HG03469 (cell line): ENCODE data around the gene RNF128.
"Not testable (repeated sequence)": the region's sequence is repeated elsewhere in the genome, so short reads cannot be mapped to it uniquely, and the experiment has no call there.

Source experiments
- ATAC-seq: cut with Tn5 transposase; IDR thresholded peaks from one replicate; pipeline ENCODE4 v1.9.1; 2021; ENCODE audit warnings: mild to moderate bottlenecking, moderate library complexity, moderate number of reproducible peaks; ENCODE audit not compliant: unreplicated experiment

Gene RNF128

DNA sequence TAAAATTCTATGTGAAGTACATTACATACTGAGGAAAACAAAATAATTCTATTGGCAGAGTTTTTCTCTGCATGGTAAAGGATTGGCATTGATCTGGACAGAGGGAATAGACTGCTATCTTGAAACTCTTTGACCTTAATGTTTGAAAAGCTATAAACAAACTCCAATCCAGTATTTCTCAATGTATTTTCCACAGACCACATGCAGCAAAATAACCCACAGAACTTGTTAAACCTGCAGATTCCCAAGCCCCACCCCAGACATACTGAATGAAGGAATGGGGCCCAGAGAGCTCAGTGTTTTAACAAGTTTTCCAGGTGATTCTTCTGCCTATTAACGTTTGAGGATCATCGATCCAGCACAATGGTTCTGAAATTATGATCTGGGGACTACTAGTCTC is 15.7 kb downstream of the RNF128 start:
- no peak for ATAC-seq

DNA sequence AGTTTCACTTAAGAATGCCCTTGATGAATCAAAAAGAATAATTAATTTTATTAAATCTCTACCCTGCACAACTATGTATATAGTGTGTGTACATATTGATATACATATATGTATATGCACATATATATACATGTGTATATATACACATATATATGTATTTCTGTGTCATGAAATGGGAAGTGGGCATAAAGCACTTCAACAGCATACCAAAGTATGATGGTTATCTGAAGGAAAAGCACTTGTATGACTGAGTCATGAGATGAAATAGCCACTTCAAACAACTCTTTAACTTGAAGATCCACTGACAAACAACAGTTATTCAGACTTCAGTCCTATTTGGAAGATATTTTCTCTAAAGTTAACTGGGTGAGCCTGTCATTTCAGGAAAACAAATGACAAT is 16.3 kb downstream of the RNF128 start:
- no peak for ATAC-seq

DNA sequence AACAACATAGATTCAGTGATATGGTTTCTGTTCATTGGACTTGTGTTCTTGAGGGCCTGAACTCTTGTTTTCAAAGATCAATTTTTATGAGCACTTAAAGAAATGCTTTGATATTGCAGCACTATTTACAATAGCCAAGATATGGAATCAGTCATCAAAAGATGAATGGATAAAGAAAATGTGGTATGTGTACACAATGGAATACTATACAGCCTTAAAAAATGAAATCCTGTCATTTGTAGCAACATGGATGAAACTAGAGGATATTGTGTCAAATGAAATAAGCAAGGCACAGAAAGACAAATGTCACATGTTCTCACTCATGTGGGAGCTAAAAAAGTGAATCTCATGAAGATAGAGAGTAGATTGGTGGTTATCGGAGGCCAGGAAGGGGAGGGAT is 21.9 kb downstream of the RNF128 start:
- ATAC-seq: no peak

DNA sequence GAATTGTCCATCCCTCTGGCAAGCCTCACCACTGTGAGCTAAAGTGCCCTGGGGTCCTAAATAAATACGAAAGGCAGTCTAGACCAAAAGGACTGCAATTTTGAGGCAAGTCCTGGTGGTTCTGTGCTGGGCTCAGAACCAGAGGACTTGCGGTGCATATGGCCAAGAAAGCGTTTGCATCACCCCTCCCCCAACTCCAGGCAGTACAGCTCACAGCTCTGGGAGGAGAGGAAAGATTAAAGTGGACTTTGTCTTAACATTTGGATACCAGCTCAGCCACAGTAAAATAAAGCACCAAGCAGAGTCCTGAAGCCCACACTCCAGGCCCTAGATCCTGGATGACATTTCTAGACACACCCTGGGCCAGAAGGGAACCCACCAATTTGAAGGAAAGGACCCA is 24.9 kb downstream of the RNF128 start:
- ATAC-seq: no peak

DNA sequence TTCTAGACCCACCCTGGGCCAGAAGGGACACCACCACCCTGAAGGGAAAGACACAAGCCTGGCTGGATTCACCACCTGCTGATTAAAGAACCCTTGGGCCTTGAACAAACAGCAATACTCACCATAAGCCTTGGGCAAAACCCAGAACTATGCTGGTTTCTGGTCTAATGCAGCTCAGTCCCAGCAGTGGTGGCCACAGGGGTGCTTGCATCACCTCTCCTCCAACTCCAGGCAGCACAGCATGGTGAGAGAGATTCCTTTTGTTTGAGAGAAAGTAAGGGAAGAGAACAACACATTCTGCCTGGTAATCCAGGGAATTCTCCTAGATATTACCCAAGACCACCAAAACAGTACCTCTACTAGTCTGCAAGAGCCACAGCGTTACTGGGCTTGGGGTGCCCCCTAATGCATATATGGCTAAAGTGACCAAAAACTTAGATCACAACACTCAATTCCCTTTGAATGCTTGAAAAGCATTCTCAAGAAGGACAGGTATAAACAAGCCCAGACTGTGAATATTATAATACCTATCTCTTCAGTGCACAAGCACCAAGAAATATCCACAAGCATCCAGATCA is 25.7 kb downstream of the RNF128 start:
- no peak for ATAC-seq

DNA sequence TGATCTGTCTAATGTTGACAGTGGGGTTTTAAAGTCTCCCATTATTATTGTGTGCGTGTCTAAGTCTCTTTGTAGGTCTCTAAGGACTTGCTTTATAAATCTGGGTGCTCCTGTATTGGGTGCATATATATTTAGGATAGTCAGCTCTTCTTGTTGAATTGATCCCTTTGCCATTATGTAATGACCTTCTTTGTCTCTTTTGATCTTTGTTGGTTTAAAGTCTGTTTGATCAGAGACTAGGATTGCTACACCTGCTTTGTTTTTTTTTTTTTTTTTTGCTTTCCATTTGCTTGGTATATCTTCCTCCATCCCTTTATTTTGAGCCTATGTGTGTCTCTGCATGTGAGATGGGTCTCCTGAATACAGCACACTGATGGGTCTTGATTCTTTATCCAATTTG is 42.8 kb downstream of the RNF128 start:
- not testable (repeated sequence) for ATAC-seq

DNA sequence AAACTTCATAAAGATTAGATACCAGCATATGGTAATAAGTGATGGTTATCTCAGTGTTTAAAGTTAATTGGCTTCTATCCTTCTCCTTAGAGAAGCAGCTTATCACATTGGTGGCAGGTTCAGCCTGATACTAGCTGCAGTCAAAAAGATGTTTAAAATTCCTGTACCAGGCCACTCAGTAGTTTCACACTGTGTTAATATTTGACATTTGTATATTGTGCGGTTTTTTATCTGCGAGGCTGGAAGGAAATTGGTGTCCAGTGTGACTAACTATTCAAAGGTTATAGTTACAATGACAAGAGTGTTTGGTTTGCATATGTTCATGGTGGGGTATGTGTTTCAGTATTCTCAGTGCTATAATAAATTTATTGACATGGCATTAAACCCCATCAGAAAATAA is 48.5 kb downstream of the RNF128 start:
- no peak for ATAC-seq

DNA sequence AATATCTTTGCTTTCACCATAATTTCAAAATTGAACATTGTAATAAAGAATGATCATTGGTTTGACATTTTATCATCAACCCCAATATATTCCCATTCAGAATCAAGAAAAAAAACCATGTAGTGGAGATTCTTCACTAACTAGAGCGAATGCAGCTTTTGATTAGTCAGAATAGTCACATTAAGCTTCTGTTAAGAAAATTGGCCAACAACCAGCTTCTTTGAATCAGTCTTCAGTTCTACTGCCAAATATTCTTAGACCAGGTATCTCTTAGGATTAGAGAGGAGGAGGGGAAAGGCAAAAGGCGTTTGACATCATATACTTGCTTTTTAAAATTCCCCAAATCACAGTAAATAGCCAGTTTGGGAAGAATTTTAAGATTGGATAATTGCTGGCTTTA is 53.8 kb downstream of the RNF128 start:
- ATAC-seq: no peak

DNA sequence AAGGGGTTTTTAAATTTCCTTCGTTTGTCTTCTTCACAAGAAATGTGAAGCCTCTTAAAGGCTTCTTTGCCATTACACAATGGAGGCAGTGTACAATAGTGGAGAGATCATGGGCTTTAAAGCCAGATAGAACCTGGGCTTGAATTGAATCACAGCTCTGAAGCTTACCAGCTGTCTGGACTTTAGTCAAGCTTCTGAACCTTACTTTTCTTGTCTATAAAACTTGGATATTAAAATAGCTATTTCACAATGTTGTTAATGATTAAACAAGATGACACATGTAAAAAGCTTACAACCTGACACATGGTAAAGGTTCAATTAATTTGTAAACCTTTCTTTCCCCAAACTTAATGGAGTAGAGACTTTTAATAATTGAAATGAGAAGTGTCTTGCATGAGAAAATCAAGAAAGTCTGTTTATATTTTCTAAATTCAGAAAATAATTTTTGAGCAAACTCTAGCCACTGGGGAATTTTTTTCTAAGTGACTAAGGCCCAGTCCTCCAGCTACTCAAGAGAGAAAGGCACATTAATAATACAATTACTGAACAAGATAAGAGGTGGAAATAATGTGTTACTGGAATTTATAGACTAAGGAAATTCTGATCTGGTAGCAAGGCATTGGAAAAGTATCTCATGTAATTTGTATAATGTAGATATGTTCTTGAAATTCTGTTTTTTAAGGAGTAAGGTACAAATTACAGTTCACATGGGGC is 54.3 kb downstream of the RNF128 start:
- ATAC-seq: no peak

DNA sequence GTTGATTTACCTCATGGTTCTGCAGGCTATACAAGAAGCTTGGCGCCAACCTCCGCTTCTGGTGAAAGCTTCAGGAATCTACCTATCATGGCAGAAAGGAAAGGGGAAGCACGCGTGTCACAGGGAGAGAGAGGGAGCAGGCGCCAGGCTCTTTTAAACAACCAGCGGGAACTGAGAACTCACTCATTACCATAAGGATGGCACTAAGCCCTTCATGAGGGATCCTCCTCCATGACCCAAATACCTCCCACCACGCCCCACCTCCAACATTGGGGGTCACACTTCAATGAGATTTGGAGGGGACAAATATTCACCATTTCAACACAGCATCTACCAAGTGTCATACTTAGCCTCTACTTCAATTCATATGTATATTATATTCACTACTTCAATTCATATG is 57.2 kb downstream of the RNF128 start:
- ATAC-seq: no peak

DNA sequence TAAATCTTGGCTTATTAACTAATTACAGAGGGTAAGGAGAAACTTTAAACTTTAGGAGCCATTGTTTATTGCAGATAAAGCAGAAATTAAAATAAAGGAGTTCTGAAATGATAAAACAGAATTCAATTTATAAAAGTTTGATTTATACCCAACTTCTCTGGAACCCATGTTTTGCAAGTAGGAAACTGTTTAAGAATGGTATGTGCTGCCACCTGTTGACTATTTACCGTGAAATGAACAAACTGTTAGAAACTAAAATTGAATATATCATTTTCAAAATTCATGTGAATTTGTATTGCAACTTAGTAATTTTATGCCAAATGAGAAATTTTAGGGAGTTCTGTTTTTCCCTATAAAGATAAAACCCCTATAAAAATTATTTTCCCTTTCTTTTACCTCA is 65.0 kb downstream of the RNF128 start:
- no peak for ATAC-seq

DNA sequence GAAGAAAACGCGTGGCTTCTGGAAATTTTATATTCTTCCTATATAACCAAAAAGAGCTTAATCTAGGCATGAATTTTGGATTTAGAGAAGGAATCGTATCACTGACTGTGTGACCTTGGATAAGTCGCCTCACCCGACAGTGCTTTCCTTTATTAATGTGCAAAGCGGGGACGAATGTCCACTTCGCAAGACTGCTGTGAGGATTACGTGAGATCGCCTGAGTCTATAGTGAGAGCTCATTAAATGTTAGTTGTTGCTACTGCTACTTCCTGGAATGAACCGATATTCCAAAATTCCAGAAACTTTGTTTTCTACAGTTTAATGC is 75.5 kb downstream of the RNF128 start:
- ATAC-seq: peak; percentile 7

DNA sequence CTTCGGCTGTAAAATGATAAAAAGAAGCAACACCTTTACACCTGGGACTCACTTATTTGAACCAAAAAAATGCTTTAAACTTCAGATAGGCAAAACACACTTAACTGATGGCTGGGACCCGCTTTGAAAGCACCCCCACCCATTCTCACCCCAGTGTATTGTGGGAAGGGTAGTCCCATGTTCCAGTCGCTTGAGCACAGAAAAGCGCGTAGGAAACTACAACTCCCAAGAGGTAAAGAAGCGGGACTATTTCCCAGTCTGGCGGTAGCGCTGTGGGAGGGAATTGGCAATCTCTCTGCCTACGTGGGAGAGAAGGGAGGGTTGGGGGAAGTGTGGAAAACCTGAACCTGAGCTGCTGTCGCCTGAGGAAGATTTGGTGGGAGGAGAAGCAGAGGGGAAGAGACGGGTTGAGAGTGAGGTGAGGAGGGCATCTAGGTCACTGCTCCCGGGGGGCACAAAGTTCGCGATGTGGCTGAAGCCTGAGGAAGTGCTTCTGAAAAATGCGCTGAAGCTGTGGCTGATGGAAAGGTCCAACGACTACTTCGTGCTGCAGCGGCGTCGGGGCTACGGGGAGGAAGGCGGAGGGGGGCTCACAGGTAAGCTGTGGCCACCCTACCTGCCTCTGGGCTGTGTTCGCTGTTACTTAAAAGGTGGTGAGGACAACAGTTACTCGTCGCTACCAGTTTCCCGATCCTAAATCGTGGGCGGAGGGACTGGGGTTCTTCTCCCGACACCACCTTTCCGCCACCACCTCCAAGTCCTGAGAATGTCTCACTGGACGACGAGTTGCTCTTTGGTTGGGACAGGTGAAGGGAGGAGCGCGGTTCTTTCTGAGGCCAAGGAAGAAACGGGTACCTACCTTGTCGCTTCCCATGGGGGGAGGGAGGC is 76.1 kb downstream of the RNF128 start, which contains the start of gene TBC1D8B:
TBC1D8B (plus strand) TSS at position 286 of the 888 bp plus-strand sequence; CDS start at position 467, 181 bp downstream.
- ATAC-seq: peak; percentile 98

DNA sequence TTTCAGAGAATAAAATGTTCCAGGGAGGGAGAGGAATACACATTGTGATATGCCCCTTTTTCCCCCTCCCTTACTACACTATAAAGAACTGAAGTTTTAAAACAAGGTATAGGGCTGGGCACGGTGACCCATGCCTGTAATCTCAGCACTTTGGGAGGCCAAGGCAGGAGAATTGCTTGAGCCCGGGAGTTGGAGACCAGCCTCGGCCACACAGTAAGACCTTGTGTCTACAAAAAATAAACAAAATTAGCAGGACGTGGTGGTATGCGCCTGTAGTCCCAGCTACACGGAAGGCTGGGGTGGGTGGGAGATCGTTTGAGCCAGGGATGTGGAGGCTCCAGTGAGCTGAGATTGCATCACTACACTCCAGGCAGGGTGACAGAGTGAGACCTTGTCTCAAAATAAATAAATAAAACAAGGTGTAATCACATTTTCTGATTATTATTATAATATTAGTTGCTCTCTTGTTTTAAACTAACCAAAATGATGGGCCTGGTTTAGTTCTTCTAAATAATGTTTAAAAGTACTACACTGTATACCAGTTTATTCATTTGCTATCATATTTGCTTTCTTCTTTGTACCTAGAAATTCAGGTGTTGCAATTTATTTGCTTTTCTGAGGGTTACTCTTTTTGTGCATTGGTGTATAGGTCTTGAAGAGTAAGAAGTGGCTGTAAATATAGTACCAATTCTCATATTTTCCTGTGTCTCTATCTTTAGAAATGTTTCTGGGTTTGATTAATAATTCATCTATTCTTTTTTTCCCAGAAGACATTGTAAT is 84.8 kb downstream of the RNF128 start:
- ATAC-seq: no peak

DNA sequence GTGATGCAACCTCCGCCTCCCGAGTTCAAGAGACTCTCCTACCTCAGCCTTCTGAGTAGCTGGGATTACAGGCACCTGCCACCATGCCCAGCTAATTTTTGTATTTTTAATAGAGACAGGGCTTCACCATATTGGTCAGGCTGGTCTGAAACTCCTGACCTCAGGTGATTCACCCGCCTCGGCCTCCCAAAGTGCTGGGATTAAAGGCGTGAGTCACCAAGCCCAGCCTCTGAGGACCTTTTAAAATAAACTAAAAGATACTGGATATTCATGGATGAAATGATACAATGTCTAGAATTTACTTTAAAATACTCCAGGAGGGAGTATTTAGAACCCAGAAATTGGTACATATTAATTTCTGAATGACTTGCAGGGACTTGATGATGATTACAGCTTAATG is 86.4 kb downstream of the RNF128 start:
- ATAC-seq: not testable (repeated sequence)

DNA sequence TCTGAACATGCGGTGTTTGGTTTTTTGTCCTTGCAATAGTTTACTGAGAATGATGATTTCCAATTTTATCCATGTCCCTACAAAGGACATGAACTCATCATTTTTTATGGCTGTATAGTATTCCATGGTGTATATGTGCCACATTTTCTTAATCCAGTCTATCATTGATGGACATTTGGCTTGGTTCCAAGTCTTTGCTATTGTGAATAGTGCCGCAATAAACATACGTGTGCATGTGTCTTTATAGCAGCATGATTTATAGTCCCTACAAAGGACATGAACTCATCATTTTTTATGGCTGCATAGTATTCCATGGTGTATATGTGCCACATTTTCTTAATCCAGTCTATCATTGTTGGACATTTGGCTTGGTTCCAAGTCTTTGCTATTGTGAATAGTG is 87.6 kb downstream of the RNF128 start:
- not testable (repeated sequence) for ATAC-seq
